Stimulated activated CD8-positive, alpha-beta memory T cell treated with anti-CD3 and anti-CD28 coated beads, Interleukin-12 subunit alpha, Interleukin-12 subunit beta, amount 100 ng/mL, for 24 hours (primary cell): ENCODE measurements around the gene KCTD5.

ENCODE experiments used
- DNase-seq: peaks from one replicate; pipeline ENCODE4 v3.0.0-alpha.2; 2020; ENCODE audit errors: extremely low read depth

Gene KCTD5

DNA sequence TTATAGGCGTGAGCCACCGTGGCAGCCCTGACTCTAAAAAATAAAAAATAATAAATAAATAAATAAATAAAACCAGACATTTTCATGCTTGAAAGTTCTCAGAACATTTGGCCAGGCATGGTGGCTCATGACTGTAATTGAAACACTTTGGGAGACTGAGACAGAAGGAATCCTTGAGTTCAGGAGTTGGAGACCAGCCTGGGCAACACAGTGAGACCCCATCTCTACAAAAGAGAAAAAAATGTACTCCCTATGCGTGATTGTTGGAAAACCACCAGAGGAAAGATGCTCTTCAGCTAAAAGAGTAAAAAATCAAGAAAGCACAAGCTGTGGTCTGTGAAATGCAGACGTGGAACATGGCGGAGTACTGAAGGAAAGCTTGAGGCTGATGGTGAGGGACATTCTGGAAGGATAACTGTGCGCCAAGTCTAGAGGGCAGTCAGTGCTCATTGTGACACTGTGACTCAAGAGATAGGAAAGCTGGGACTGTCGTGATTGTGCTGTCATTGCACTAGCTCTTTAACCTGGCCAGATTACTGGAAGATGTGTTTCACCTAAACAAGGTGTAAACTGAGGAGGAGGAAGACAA, 41.9 kb downstream of the KCTD5 start:
- DNase-seq, result no peak

DNA sequence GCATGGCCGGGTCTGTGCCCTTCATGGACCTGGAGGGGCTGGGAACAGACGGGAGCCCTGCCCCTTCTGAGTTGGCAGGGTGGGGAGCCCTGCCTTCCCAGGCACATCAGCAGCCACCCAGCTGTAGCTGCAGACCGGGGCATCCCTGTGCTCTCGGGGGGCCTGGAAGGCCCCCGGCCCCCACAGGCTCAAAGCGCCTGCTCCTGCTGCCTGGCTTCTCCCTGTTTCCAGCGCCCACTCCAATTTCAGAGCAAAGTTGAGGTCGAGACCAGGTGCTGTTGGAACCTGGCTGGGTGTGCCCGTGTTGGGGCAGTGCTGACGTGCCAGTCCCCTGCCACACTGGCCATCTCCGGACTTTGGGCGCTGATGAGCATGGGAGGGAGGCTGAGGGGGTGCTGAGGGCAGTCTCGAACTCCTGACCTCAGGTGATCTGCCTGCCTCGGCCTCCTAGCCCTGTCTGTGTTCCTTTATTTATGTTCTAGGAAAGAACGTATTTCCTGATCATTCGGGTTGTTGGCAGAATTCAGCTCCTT, 42.6 kb downstream of the KCTD5 start:
- no peak for DNase-seq

DNA sequence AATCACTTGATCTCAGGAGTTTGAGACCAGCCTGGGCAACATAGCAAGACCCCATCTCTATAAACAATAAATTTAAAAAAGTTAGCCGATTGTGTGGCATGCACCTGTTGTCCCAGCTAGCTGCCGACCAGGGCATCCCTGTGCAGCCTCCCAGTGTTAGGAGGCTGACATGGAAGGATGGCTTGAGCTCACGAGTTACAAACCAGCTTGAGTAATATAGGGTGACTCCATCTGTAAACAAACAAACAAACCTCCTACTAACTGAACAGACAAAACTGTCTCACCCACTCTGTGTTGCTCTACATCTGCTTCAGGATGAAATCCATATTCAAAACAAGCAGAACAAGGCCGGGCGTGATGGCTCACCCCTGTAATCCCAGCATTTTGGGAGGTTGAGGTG, 44.6 kb downstream of the KCTD5 start:
- no peak for DNase-seq

DNA sequence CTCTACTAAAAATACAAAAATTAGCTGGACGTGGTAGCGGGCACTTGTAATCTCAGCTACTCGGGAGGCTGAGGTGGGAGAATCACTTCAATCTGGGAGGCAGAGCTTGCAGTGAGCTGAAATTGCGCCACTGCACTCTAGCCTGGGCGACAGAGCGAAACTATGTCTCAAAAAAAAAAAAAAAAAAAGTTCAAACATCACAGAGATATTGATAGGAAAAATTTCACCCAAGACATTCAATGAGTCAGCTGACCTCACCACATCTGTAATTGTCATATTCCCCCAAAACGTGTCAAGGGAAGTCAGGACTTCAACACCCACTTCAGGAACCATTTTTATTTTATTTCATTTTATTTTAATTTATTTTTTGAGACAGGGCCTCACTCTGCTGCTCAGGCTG, 45.7 kb downstream of the KCTD5 start:
- no peak for DNase-seq

DNA sequence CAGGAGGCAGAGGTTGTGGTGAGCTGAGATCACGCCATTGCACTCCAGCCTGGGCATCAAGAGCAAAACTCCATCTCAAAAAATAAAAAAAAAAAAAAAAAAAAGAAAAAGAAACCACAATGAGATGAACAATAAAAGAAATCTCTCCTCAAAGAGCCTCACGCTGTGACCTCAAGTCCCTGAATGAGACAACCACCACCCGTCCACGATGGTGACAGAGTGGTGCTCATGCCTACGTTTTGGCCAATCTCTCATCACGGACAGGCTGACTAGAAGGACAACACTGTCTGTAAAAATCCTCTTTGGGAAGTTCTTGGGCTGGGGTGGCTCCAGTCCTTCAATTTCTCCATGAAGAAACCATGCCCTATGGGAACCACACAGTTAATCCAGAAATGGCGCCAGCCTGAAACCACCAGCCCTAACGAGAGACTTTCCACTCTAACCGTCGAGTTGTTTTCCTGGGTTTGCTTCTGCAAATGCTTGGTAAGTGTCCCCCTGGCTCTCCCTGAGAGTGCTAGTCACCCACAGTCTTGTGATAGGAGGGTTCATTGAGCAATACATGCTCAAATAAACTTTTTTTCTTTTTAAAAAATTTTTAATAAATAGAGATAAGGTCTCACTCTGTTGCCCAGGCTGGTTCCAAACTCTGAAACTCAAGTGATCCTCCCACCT, 52.7 kb downstream of the KCTD5 start:
- DNase-seq, result no peak

DNA sequence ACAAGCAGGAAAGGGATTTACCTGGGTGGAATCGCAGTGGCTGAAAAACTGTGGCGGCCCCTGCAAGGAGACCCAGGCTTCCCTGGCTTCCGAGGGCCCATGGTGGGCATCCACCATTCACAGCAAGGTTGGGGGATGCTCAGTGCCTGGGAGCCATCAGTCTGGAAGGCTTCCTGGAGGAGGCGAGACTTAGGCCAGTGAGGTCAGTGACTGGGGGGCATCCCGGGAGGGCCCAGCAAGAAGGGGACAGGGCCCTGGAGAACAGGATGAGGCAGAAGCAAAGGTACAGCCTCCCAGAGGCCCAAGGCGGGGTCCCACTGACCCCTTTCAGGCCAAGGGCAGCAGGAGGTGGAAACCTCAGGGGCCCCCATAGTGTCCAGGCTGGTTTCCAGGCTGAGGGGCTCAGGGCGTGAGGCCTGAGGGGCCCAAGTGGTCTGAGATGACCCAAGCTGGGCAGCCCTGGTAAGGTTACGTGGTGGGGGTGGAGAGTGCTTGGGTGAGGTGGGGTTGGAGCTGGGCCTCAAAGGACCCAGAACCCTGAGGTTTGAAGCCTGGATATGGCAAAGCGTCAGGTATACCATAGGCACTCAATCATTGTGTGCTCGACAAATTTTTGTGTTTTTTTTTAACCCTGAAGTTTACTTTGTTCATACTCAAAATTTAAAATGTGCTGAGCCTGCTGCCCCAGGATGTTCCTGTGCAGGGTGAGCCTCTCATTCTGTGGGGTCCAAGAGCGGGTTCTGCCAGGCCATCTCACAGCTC, 54.3 kb downstream of the KCTD5 start:
- no peak for DNase-seq

DNA sequence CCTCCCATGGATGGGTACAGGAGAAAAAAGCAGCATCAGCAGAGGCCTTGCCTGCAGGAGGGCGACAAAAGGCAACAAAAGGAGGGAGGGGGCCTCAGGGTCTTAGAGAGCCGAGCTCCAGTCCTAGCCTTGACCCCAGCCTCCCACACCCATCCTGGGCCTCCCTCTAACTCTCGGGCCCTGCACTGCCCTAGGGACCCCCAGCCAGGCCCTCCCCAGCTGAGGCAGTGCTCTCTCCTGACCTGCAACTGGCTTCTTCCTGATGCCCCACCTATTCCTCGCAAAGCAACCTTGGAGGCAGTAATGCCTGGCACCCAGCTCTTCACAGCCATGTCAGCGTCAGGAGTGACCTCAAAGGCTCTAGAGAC, 54.9 kb downstream of the KCTD5 start:
- DNase-seq, result no peak

DNA sequence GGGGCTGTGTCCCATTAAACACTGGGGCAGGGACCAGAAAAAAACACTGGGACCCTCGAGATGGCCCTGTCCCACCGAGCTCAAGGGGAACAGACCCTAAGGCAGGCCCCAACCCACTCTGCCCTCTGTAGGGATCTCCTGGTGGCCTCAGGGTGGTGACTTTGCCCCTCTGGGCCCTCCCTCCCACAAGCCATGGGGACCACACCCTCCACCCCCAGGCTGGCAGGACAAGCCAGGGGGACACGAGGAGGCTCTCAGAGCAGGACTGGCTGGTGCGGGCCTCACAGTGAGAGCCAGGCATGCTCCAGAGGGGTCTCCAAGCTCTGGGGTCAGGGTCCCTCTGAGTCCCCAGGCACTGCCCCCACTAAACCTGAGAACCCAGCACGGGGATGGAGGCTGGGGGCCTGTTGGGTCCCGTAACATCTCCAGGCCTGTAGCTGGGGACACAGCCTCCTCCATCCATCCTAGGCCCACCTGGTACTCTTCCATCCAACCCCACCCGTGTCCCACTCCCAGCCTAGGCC, 55.6 kb downstream of the KCTD5 start:
- DNase-seq, result no peak

DNA sequence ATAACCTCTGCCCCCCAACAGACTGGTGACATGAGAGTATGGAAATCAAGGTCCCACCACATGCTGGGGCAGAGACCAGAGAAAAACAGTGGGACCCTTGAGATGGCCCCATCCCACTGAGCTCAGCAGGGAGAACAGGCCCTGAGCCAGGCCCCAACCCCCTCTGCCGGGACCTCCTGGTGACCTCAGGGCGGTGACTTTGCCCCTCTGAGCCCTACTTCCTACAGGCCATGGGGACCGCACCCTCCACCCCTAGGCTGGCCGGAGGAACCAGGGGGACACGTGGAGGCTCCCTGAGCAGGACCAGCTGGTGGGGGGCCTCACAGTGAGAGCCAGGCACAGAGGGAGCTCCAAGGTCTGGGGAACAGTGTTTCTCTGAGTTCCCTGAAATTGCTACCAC, 56.3 kb downstream of the KCTD5 start:
- no peak for DNase-seq

DNA sequence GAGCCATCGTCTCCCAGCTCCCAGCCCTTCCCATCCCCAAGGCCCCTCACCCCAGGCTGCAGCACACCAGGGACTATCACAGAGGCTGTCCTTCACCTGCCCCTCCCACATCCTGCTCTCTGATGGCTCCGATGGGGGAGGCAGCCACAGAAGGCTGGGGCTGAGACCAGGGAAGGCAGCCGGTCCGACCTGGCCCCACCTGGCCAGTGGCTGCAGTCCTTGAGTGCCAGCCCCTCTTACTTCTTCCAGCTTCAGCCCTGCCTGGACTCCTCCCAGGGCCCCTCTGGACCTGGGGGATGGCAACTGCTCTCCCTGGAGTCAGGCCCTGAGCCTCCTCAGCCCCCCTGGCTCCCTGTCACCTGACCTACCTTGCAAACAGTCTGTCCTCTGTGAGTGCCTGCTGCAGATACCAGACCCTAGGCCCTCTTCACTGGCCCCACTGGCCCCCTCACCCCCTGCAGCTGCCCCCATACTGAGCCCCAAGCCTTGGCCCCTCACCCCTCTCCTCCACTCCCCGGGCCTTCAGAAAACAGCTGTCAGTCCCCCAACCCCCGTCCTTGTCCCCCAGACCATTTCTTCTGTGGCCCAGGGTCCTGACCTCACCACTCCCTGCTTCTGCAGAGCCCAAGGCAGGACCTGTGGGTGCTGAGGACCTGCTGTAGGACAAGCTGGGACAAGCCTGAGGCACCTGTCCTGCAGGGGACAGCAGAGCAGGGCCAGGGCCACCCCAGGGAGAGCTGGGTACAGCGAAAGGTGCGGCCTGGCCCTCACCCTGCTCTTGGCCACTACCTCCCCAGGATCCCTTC, 57.5 kb downstream of the KCTD5 start:
- DNase-seq, result no peak

DNA sequence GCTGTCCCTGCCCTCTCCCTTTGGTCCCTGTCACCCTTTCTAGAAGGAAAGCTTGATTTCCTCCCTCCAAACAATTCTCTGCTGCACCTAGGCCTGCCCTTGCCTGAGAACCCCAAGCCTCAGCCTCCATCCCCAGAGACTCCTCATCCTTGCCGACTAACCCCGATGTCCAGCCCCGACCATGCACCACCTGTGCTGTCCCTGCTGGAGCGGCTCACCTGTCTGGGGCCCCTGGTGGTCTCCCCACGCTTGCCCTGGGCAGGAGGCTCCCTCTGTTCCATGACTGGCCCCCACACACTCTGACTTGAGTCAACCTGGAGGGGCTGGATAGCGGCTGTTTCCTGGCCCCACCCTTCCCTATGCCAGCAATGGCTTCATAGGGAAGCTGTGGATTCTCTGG, 58.2 kb downstream of the KCTD5 start:
- DNase-seq, result no peak

DNA sequence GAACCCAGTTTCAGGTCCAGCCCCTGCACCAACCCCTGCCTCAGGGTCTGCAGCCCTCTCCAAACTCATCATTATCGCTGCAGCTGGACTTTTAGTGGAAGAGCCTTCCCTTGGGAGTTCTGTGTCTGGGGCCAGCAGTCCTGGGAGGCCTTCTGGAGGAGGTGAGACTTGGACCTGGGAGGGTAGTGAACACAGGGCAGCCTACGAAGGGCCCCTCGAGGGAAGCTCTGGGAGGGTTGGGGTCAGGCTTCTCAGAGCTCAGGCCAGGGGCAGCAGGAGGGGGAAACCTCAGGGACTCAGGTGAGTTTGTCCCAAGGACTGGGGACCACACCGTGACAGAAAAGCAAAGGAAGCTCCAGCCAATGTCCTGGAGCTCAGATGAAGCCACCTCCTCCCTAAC, 58.8 kb downstream of the KCTD5 start:
- DNase-seq, result no peak

DNA sequence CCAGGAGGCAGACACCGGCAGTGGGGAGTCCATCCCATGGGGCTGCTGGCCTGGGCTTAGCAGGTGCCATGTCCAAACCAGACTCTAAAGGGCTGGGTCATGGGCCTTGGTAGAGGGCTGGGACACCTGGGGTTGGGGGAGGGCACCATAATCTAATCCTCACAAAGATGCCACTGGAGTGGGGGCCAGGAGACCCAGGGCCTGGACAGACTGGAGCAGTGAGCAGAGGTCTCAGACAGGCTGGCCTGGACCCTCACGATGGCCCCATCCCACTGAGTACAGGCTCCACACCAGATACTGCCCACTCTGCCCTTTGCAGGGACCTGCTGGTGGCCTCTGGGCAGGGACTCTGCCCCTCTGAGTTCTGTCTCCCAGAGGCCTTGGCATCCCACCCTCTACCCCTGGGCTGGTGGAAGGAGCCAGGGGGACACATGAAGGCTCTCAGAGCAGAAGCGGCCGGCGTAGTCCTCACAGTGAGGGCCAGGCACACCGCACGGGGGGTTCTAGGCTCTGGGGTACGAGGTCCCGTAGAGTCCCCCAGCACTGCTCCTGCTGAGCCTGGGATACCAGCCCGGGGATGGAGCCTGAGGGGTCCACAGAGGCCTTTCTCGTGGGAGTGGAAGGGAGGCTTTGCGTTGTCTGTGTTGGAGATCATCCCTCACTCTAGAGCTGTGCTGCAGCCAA, 60.1 kb downstream of the KCTD5 start:
- no peak for DNase-seq

DNA sequence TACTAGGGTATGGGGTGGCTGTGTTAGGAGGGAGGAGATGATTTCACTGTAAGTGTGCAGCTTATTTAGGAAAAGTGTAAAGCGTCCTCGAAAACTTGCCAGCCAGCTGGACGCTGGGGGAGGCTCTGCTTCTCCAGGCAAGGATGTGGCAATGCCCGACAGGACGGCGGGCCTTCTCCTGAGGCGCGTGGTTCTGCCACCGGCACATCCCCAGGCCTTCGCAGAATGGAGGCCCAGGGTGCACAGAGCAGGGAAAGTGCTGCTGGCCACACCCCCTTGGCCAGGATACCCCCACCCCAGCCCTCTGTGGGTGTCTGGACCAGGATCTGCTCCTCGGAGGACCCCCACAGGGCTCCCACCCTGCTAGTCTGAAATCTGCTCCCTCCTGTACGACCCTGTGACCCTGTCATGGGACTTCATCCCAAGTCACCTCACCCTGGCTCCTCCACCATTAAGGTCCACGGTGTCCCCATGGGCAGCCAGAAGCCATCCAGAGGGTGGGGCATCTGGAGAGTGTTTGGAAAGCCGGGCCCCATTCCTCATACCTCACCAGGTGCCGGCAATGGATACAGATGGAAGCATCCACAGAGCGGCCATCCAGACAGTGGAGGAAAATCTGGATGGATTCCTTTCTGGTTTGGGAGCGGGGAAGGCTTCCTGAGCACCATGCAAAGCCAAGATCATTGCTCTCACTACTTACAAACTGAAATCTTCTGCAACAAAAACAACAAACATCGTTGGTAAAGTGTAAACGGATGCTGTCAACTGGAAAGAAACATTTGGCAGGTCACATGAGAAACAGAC, 60.9 kb downstream of the KCTD5 start:
- no peak for DNase-seq

DNA sequence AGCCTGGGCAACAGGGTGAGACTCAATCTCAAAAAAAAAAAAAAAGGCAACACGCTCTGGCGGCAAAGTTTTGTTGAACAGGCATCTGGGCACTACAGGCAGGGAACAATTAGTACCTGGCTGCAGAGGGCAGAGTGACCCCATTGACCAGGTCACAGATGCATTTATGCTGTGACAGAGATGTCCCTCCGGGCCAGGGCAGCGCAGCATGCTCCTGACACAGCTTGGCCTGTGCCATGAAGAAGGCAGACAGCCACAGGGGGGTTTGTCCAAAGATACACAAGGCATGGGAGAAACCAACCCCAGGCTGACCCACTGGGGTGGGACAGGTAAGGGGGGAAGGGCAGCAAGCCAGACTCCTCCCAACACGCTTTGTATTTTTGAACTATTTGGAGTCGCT, 62.4 kb downstream of the KCTD5 start:
- no peak for DNase-seq

DNA sequence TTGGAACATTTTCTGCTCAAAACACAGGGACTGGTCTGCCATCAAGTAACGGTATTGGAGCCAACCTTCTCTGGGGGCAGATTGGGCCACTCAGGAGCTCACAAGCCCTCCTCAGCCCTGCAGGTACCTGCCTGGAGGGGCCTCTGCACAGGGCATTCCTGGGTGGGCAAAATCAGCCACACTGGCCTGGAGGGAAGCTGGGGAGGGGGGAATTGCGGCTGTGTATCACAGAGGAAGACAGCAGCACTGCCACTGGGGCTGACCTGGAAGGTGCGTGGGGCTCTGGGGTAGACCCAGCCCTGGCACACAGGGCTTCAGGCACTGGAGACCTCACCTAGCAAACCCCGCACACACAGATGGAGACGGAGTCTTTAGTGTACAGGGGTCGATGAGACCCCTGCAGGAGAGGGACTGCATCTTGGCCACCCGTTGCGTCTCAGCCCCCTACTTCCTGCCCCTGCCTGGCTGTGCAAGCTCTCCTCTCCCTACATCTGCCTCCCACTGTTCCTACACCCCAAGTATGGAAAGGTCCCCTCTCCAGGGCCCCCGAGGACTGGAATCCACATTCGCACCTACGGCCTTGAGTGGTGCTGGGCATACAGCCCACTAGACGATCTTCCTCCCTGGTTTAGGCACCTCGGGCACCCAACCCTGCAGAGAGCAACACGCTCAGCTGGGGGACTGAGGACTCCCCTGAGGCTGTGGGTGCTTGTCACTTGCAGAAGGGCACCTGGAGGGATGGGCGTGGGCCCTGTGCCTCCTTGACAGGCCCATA, 63.0 kb downstream of the KCTD5 start:
- no peak for DNase-seq

DNA sequence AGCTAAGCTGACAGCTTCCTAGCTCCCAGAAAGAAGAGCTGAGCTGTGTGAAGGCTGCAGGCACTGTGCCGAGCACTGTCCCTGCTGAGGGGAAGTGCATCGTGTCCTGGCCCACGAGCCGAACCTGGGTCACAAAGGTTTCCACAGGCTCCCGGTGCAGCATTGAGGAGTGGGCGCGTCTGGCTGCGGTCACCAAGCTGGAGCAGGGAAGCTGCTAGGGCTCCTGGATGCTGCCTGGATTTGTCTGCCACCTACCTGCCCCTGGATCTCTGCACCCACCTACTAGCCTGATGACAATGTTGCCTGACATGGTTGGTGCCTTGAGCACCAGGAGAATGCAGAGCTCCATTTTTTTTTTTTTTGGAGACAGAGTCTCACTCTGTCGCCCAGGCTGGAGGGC, 63.6 kb downstream of the KCTD5 start:
- DNase-seq, result no peak

DNA sequence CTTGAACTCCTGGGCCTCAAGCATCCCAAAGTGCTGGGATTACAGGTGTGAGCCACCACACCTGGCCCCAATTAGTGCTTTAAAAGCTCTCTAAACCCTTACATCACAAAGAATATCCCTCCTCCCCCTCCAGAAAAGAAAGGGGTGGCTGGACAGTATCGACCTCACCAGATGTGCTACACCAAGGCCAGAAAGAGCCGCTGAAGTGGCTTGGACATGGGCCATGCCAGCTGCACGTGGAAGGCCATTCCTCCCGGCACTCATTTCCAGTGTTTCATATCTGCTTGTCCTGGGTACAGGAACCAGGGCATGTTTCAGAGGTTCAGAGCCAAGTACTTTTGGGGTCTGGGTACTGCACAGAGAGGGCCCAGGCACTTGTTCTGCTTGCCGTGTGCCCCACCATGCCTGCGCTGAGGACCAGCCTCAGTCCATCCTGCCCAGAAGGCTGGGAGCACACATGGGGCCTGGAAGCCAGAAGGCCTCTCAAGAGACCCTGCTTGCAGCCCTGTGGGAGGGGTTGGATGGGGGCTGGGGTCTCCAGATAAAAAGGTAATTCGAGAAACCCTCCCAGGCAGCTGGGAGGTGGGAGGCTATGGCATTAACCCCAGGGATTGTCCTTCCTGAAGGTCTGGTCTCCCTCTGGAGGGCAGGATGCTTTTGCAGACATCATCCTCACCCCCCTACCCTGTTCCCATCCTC, 66.6 kb downstream of the KCTD5 start:
- no peak for DNase-seq

DNA sequence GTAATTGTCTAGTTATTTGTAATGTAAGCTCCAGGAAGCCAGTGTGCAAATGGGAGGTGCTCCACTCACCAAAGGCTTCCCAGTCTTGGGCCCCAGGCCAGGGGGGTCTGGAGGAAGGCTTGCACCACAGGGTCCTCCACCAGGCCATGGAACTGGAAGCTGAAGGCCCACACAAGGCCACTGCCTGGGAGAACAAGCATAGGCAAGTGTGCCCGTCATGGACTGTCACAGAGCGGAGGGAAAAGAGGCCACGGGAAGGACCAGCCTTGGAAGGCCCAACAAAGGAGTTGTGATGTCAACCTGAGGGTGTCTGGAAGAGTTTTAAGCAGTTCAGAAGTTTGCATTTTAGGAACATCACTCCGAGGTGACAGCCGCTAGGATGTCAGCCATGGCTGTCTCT, 67.2 kb downstream of the KCTD5 start:
- DNase-seq, result no peak
